Activated T-cell treated with anti-CD3 and anti-CD28 coated beads, Interleukin-2, amount 50 U/mL, for 24 hours (primary cell): Measurements from ENCODE around the gene MYL2.

Source experiments
- DNase-seq: peaks from one replicate; pipeline ENCODE4 v3.0.0-alpha.2; 2020
- H3K27ac Mint-ChIP-seq: 2 replicates; pipeline ENCODE4 v1.8.0; 2020; ENCODE audit warnings: mild to moderate bottlenecking, mixed read lengths
- H3K27me3 Mint-ChIP-seq: 2 replicates; pipeline ENCODE4 v1.8.0; 2020; ENCODE audit warnings: mixed read lengths
- H3K36me3 Mint-ChIP-seq: 2 replicates; pipeline ENCODE4 v1.8.0; 2020; ENCODE audit warnings: low read depth, mixed read lengths
- H3K4me1 Mint-ChIP-seq: 2 replicates; pipeline ENCODE4 v1.8.0; 2020; ENCODE audit warnings: low read depth, mixed read lengths
- H3K4me3 Mint-ChIP-seq: 2 replicates; pipeline ENCODE4 v1.8.0; 2020; ENCODE audit warnings: mild to moderate bottlenecking, moderate library complexity, mixed read lengths
- H3K9me3 Mint-ChIP-seq: 2 replicates; pipeline ENCODE4 v1.8.0; 2020; ENCODE audit warnings: mixed read lengths

The MYL2 gene

GRCh38 chr12:110917961-110918360 is 2.4 kb downstream of the MYL2 start:
- H3K4me1 Mint-ChIP-seq: no peaks in the 10 kb centered on the region
- H3K9me3 Mint-ChIP-seq: no peaks in the 10 kb centered on the region
- peaks cover 16% of the 10 kb centered on the region for H3K27me3 Mint-ChIP-seq
- no peak overlapping the region for H3K4me3 Mint-ChIP-seq
- no peak overlapping the region for H3K27ac Mint-ChIP-seq
- no peaks in the 10 kb centered on the region for H3K36me3 Mint-ChIP-seq
- DNase-seq: no peak

DNA sequence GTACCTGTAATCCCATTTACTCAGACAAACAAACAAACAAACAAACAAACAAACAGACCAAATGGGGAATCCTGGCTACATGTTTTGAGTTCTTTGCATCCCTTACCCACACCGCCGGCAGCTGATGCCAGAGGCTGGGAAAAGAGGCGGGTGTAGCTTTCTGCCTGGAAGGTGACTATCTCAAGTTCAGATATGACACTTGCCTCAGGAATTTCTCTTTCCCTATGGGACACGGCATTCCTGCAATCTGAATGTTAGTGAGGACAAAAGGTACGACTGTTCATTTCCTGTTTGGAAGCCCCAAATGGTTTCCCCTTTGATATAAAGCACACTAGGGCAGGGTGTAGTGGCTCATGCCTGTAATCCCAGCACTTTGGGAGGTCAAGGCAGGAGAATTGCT is 2.9 kb downstream of the MYL2 start:
- Mint-ChIP-seq H3K27me3 (peaks cover 16% of the 10 kb centered on the region), H3K36me3 (no peaks in the 10 kb centered on the region), H3K9me3 (no peaks in the 10 kb centered on the region), H3K27ac (no peak overlapping the region), H3K4me3 (no peak overlapping the region), H3K4me1 (no peaks in the 10 kb centered on the region)
- no peak for DNase-seq

DNA sequence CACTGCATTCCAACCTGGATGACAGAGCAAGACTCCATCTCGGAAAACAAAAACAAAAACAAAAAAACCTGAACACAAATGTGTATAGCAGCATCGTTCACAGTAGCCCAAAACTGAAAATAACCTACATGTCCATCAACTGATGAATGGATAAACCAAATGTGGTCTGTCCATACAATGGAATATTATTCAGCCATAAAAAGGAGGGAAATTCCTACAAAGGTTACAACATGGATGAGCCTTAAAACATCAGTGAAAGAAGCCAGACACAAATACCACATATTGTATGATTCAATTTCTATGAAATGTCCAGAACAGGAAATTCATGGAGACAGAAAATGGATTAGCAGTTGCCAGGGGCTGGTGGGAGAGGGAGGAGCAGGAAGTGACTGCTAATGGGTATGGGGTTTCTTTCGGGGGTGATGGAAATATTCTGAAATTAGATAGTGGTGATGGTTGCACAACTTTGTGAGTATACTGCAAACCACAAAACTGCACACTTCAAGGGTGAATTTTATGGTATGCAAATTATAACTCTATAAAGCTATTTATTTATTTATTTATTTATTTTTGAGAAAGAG is 4.0 kb downstream of the MYL2 start:
- peaks cover 14% of the 10 kb centered on the region for H3K27me3 Mint-ChIP-seq
- no peaks in the 10 kb centered on the region for H3K36me3 Mint-ChIP-seq
- no peak overlapping the region for H3K4me3 Mint-ChIP-seq
- DNase-seq: no peak
- H3K9me3 Mint-ChIP-seq: no peaks in the 10 kb centered on the region
- H3K27ac Mint-ChIP-seq: no peak overlapping the region
- H3K4me1 Mint-ChIP-seq: no peaks in the 10 kb centered on the region

DNA sequence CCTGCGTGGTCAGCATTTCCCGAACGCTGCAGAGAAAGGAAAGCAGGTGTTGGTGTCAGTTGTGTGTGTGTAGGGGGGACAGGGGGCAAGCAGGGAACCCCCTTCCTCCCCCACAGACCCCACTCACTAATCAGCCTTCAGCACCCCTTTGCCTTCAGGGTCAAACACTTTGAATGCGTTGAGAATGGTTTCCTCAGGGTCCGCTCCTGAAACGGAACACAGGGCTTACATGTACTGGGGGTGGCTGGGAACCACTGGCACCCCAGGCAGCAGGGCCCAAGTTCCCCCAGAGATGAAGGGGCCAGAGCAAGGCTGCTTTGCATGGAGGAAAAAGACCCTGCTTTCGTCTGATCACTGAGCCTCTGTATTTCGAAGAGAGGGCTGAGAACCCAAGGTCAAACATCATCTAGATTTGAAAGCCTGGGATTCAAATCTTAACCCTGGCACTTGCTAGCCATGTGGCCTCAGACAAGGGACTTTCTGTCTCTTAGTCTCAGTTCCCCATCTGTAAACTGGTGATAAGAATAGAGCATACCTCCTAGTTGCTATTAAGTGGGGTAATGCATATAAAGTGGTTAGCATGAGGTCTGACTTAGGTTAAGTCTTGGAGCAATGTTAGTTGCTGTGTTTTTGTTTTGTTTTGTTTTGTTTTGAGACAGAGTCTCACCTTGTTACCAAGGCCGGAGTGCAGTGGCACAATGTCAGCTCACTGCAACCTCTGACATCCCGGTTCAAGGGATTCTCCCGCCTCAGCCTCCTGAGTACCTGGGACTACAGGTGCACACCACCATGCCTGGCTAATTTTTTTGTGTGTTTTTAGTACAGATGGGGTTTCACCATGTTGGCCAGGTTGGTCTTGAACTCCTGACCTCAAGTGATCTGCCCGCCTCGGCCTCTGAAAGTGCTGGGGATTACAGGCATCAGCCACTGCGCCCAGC is 7.0 kb downstream of the MYL2 start:
- Mint-ChIP-seq H3K4me3 (no peak overlapping the region), H3K4me1 (no peaks in the 10 kb centered on the region), H3K27ac (no peak overlapping the region), H3K9me3 (no peaks in the 10 kb centered on the region), H3K27me3 (peaks cover 4% of the 10 kb centered on the region), H3K36me3 (no peaks in the 10 kb centered on the region)
- no peak for DNase-seq

DNA sequence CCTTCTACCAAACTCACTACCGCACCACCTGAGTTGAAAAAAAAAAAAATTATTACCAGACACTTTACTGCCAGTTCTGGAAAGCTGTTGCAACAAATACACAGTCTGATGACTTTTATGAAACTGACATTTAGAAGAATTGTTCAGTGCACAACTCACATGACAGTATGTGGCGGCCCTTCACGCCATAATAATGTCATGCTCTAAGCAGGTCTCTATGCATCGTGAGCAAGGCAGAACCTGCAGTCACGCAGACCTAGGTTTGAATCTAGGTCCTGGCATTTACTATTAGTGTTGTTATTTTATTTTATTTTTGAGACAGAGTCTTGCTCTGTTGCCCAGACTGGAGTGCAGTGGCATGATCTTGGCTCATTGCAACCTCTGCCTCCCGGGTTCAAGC is 8.1 kb downstream of the MYL2 start:
- Mint-ChIP-seq H3K4me1 (no peaks in the 10 kb centered on the region), H3K4me3 (no peak overlapping the region), H3K36me3 (no peaks in the 10 kb centered on the region), H3K27me3 (no peaks in the 10 kb centered on the region), H3K27ac (no peak overlapping the region), H3K9me3 (no peaks in the 10 kb centered on the region)
- no peak for DNase-seq

GRCh38 chr12:110908377-110909152 is 11.8 kb downstream of the MYL2 start:
- no peaks in the 10 kb centered on the region for H3K4me1 Mint-ChIP-seq
- H3K36me3 Mint-ChIP-seq: no peaks in the 10 kb centered on the region
- no peak for DNase-seq
- no peaks in the 10 kb centered on the region for H3K27me3 Mint-ChIP-seq
- no peak overlapping the region for H3K4me3 Mint-ChIP-seq
- no peak overlapping the region for H3K27ac Mint-ChIP-seq
- no peaks in the 10 kb centered on the region for H3K9me3 Mint-ChIP-seq

GRCh38 chr12:110907583-110907982 is 12.8 kb downstream of the MYL2 start:
- no peaks in the 10 kb centered on the region for H3K9me3 Mint-ChIP-seq
- no peak for DNase-seq
- no peak overlapping the region for H3K27ac Mint-ChIP-seq
- no peaks in the 10 kb centered on the region for H3K27me3 Mint-ChIP-seq
- H3K36me3 Mint-ChIP-seq: no peaks in the 10 kb centered on the region
- no peaks in the 10 kb centered on the region for H3K4me1 Mint-ChIP-seq
- H3K4me3 Mint-ChIP-seq: no peak overlapping the region

DNA sequence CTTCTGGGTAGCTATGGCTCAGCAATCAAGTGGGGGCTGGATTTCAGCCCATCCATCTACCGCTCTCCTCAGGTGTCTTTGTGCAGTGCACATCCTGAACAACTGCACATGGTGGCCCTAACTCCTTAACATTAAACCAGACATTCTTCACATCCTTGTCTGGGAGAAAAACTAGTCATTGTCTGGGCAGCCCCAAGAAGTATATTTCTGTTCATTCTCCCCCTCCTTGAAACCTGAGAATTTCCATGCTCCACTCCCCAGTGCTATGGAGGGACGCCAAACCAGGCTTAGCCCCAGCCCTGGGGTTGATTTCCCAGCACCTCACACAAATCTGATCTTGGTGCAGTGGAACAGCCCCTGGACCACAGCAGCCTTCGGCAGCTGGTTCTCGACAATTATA is 13.4 kb downstream of the MYL2 start:
- H3K27me3 Mint-ChIP-seq: no peaks in the 10 kb centered on the region
- no peaks in the 10 kb centered on the region for H3K4me1 Mint-ChIP-seq
- H3K36me3 Mint-ChIP-seq: no peaks in the 10 kb centered on the region
- no peak overlapping the region for H3K27ac Mint-ChIP-seq
- DNase-seq: no peak
- H3K9me3 Mint-ChIP-seq: no peaks in the 10 kb centered on the region
- no peak overlapping the region for H3K4me3 Mint-ChIP-seq

GRCh38 chr12:110906516-110906915 is 13.9 kb downstream of the MYL2 start:
- no peaks in the 10 kb centered on the region for H3K4me1 Mint-ChIP-seq
- H3K27me3 Mint-ChIP-seq: no peaks in the 10 kb centered on the region
- DNase-seq: no peak
- H3K4me3 Mint-ChIP-seq: no peak overlapping the region
- H3K27ac Mint-ChIP-seq: no peak overlapping the region
- no peaks in the 10 kb centered on the region for H3K9me3 Mint-ChIP-seq
- no peaks in the 10 kb centered on the region for H3K36me3 Mint-ChIP-seq

GRCh38 chr12:110906083-110906482 is 14.3 kb downstream of the MYL2 start:
- Mint-ChIP-seq H3K27me3 (no peaks in the 10 kb centered on the region), H3K4me3 (no peak overlapping the region)
- DNase-seq: no peak

GRCh38 chr12:110903511-110903910 is 16.9 kb downstream of the MYL2 start:
- Mint-ChIP-seq H3K36me3 (no peaks in the 10 kb centered on the region), H3K27ac (no peak overlapping the region), H3K4me3 (no peak overlapping the region), H3K9me3 (no peaks in the 10 kb centered on the region), H3K27me3 (no peaks in the 10 kb centered on the region), H3K4me1 (no peaks in the 10 kb centered on the region)
- no peak for DNase-seq

More at GRCh38 chr12:110906083-110906482, 14.3 kb downstream of the MYL2 start:
- H3K27ac Mint-ChIP-seq: no peak overlapping the region
- H3K36me3 Mint-ChIP-seq: no peaks in the 10 kb centered on the region
- no peaks in the 10 kb centered on the region for H3K4me1 Mint-ChIP-seq
- no peaks in the 10 kb centered on the region for H3K9me3 Mint-ChIP-seq

DNA sequence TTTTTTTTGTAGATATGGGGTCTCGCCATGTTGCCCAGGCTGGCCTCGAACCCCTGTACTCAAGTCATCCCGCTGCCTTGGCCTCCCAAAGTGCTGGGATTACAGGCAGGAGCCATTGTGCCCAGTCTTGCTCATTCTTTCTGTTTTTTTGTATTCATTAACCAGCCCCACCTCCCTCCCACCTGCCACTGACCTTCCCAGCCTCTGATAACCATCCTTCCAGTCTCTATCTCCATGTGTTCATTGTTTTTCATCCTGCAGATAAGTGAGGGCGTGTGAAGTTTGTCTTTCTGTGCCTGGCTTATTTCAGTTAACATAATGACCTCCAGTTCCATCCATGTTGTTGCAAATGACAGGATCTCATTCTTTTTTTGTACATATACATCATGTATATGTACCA is 19.0 kb downstream of the MYL2 start:
- Mint-ChIP-seq H3K4me3 (no peak overlapping the region), H3K4me1 (no peaks in the 10 kb centered on the region), H3K9me3 (no peaks in the 10 kb centered on the region), H3K36me3 (no peaks in the 10 kb centered on the region), H3K27me3 (peaks cover 3% of the 10 kb centered on the region), H3K27ac (no peak overlapping the region)
- no peak for DNase-seq

GRCh38 chr12:110896559-110896958 is 23.8 kb downstream of the MYL2 start:
- H3K9me3 Mint-ChIP-seq: no peaks in the 10 kb centered on the region
- no peak overlapping the region for H3K27ac Mint-ChIP-seq
- no peak for DNase-seq
- H3K4me1 Mint-ChIP-seq: peaks cover 12% of the 10 kb centered on the region
- no peaks in the 10 kb centered on the region for H3K36me3 Mint-ChIP-seq
- H3K4me3 Mint-ChIP-seq: no peak overlapping the region
- peaks cover 24% of the 10 kb centered on the region for H3K27me3 Mint-ChIP-seq

DNA sequence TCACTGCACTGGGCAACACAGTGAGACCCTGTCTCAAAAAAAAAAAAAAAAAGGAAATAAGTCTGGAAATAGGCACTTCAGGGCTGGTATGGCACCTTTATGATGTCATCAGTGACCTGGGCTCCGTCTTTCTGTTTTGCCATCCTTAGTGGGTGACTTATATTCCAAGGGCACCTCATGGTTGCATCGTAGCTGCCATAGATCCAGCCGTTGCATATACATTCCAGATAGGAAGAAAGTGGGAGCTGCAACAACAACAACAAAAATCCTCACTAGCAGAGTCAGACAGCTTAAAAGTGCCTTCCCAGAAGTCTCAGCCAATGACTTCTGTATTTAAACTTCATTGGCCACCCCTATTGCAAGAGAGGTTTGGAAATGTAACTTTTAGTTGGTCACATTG is 26.4 kb downstream of the MYL2 start:
- H3K27me3 Mint-ChIP-seq: peaks cover 24% of the 10 kb centered on the region
- no peak for DNase-seq
- no peaks in the 10 kb centered on the region for H3K9me3 Mint-ChIP-seq
- H3K4me1 Mint-ChIP-seq: peaks cover 12% of the 10 kb centered on the region
- H3K27ac Mint-ChIP-seq: no peak overlapping the region
- H3K36me3 Mint-ChIP-seq: no peaks in the 10 kb centered on the region
- no peak overlapping the region for H3K4me3 Mint-ChIP-seq

DNA sequence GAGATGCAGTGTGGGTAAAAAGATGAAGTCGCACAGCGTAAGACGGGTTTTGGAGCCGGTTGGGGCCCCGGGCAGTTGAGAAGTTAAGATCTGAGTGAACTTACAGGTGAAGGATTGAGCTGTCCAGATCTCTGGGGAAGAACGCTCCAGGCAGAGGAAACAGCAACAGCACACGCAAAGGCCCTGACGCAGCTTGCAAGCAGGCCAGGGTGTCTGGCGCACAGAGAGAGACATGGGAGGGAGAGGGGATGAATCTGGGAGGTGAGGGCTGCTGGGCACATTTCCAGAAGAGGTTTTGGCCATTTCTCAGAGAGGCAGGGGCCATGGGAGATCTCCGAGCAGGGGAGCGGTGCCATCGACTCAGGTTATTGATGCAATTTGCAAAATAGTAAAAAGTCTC is 31.0 kb downstream of the MYL2 start:
- H3K9me3 Mint-ChIP-seq: no peaks in the 10 kb centered on the region
- no peak overlapping the region for H3K4me3 Mint-ChIP-seq
- DNase-seq: no peak
- no peaks in the 10 kb centered on the region for H3K36me3 Mint-ChIP-seq
- H3K27ac Mint-ChIP-seq: peak overlapping the region; percentile 50
- peaks cover 11% of the 10 kb centered on the region for H3K27me3 Mint-ChIP-seq
- peaks cover 16% of the 10 kb centered on the region for H3K4me1 Mint-ChIP-seq
